Transverse colon (tissue), 4 donors: ENCODE results near the gene HDGFL3. TPM values are rescaled to one million over a fixed set of nuclear protein-coding genes. Genes with fewer than 3 reads are reported as not detected.
"Not testable (repeated sequence)": the region's sequence is repeated elsewhere in the genome, so short reads cannot be mapped to it uniquely, and the experiment has no call there.

ENCODE experiments used
- DNase-seq: peaks from one replicate; pipeline ENCODE4 v3.0.0-alpha.2; 2019
- H3K27ac ChIP-seq, 4 donors: fragments of 200-600 bp; sonication (generic); 2 replicates each; pipeline ENCODE4 v1.5.1; 2016 to 2018; ENCODE audit warnings: inconsistent platforms in 4 of 4
- H3K27me3 ChIP-seq: fragments of 200-600 bp; sonication (generic); 2 replicates; pipeline ENCODE4 v1.5.1; 2017; ENCODE audit warnings: inconsistent platforms
- H3K36me3 ChIP-seq, 4 donors: fragments of 200-600 bp; sonication (generic); 2 replicates each; pipeline ENCODE4 v1.5.1; 2017 to 2019; ENCODE audit warnings: inconsistent platforms in 4 of 4
- H3K4me1 ChIP-seq, 4 donors: fragments of 200-600 bp; sonication (generic); 2 replicates each; pipeline ENCODE4 v1.5.1; 2017 to 2020; ENCODE audit warnings: inconsistent platforms in 4 of 4
- H3K4me3 ChIP-seq, 4 donors: fragments of 200-600 bp; sonication (generic); 1 replicate in 1 of 4; 2 replicates in 3 of 4; pipeline versions ENCODE4 v1.5.1 to v1.6.1; 2017 to 2019; ENCODE audit warnings: inconsistent platforms in 4 of 4
- H3K9me3 ChIP-seq, 2 donors: fragments of 200-600 bp; sonication (generic); 2 replicates each; pipeline ENCODE4 v1.5.1; 2017 to 2019; ENCODE audit warnings: inconsistent platforms in 2 of 2
- CTCF ChIP-seq, 5 experiments: fragments of 200-600 bp in 3 of 5; fragments of 450-650 bp in 2 of 5; sonication (generic) in 3 of 5; IDR thresholded peaks; 1 replicate in 2 of 5; 2 replicates in 3 of 5; pipeline ENCODE4 v1.5.1; 2016 to 2017; ENCODE audit warnings: antibody characterized with exemption in 5 of 5, inconsistent platforms in 3 of 5, mild to moderate bottlenecking in 2 of 5, moderate library complexity in 1 of 5
- EP300 ChIP-seq: sonication (generic); formaldehyde crosslinking; IDR thresholded peaks from one replicate; pipeline ENCODE4 v1.6.1; 2017; ENCODE audit warnings: antibody characterized with exemption, low read depth
- POLR2A ChIP-seq: fragments of 450-650 bp; IDR thresholded peaks from one replicate; pipeline ENCODE4 v1.6.1; 2016; ENCODE audit warnings: antibody characterized with exemption, mild to moderate bottlenecking, moderate library complexity
- POLR2AphosphoS5 ChIP-seq, 3 donors: sonication (generic); formaldehyde crosslinking; IDR thresholded peaks; one replicate each; pipeline ENCODE4 v1.6.1; 2016; ENCODE audit warnings: antibody characterized with exemption in 3 of 3
- WGBS, 2 donors: methylation state at CpG; one replicate each; pipeline ENCODE4 v1.1.5; 2018; ENCODE audit warnings: low coverage in 1 of 2; 5-methylcytosine and 5-hydroxymethylcytosine counted together
- in situ Hi-C, 4 donors: fragments of 200-750 bp; cut with MboI; loops; one replicate each; pipeline versions ENCODE4 v1.15.0 to v1.15.1; 2017; ENCODE audit warnings: low sequenced_read_pairs in 3 of 4, low pct_ligation_motif_present in 1 of 4, low pct_unique_long_range_greater_than_20kb in 1 of 4
- intact Hi-C: fragments of 100-400 bp; cut with DNase I; formaldehyde crosslinking; loops from one replicate; pipeline ENCODE4 v1.15.1; 2023; ENCODE audit warnings: low total_unique reads
- total RNA-seq, 4 donors: library from RNA; depleted of rRNA; stranded (reverse); fragments of >200 nt; gene quantifications; one replicate each; pipeline ENCODE4 v1.1.0, GENCODE V29; 2016

Gene HDGFL3
- total RNA-seq, 4 donors from 2014 or later = 2.6 to 16.5 (median 5.2) TPM

- Histone ChIP-seq H3K27me3 (peaks cover 31% of the 10 kb centered on the region), H3K4me1 (no peaks in the 10 kb centered on the region), H3K9me3 (no peaks in the 10 kb centered on the region), H3K4me3 (no peak overlapping the region), H3K27ac (no peak overlapping the region), H3K36me3 (no peaks in the 10 kb centered on the region)
- intact Hi-C loops = no loop called here
- TF ChIP-seq POLR2A (no peak), POLR2AphosphoS5 (IDR thresholded peaks at IDR 0.05) (no peak), CTCF (IDR thresholded peaks at IDR 0.05) (no peak), EP300 (no peak)
- WGBS, 2 donors = 51 to 74% methylated on average over 3 to 8 of the region's 8 CpGs
- in situ Hi-C loops = loop anchor here in 1 of 4 donors (10.0 kb wide), 1 partner anchor 191 kb away; no protein-coding TSS in a partner anchor
- no peak for DNase-seq
Measured at GRCh38 chr15:83243634-83244033, 36.0 kb upstream of the HDGFL3 start.

GRCh38 chr15:83230242-83230641, 22.6 kb upstream of the HDGFL3 start:
- H3K27me3 ChIP-seq = no peaks in the 10 kb centered on the region
- WGBS, 2 donors = 93 to 98% methylated on average over 21 of the region's 21 CpGs
- H3K9me3 ChIP-seq = no peaks in the 10 kb centered on the region
- TF ChIP-seq CTCF (IDR thresholded peaks at IDR 0.05) (no peak), POLR2AphosphoS5 (IDR thresholded peaks at IDR 0.05) (no peak), EP300 (no peak), POLR2A (no peak)
- H3K36me3 ChIP-seq = no peaks in the 10 kb centered on the region
- H3K4me3 ChIP-seq = no peak overlapping the region
- no peak overlapping the region for H3K27ac ChIP-seq
- in situ Hi-C loops (no loop called here), intact Hi-C loops (no loop called here)
- no peak for DNase-seq
- no peaks in the 10 kb centered on the region for H3K4me1 ChIP-seq

GRCh38 chr15:83225449-83225848, 17.8 kb upstream of the HDGFL3 start:
- no peaks in the 10 kb centered on the region for H3K27me3 ChIP-seq
- no peaks in the 10 kb centered on the region for H3K9me3 ChIP-seq
- intact Hi-C loops = no loop called here
- H3K27ac ChIP-seq = no peak overlapping the region
- H3K4me3 ChIP-seq = no peak overlapping the region
- H3K4me1 ChIP-seq = no peaks in the 10 kb centered on the region
- WGBS, 2 donors = 69 to 83% methylated on average over 1 to 9 of the region's 9 CpGs
- no peak for TF ChIP-seq POLR2AphosphoS5 (IDR thresholded peaks at IDR 0.05)
- no peak for TF ChIP-seq EP300
- in situ Hi-C loops = no loop called here
- no peaks in the 10 kb centered on the region for H3K36me3 ChIP-seq
- no peak for DNase-seq

GRCh38 chr15:83221781-83222180, 14.2 kb upstream of the HDGFL3 start:
- H3K27ac ChIP-seq, in situ Hi-C loops, H3K4me1 ChIP-seq, H3K36me3 ChIP-seq, H3K27me3 ChIP-seq, H3K9me3 ChIP-seq, H3K4me3 ChIP-seq, intact Hi-C loops, DNase-seq: not testable (repeated sequence)
- 78% methylated on average over 9 of the region's 9 CpGs; no CpG with 5 or more reads in 1 of the 2 donors for WGBS, 2 donors

GRCh38 chr15:83219026-83219425, 11.4 kb upstream of the HDGFL3 start:
- Histone ChIP-seq H3K4me3 (no peak overlapping the region), H3K36me3 (no peaks in the 10 kb centered on the region), H3K4me1 (no peaks in the 10 kb centered on the region), H3K27me3 (no peaks in the 10 kb centered on the region), H3K9me3 (no peaks in the 10 kb centered on the region), H3K27ac (no peak overlapping the region)
- no peak for DNase-seq
- intact Hi-C loops (no loop called here), in situ Hi-C loops (no loop called here)
- WGBS, 2 donors = 91 to 100% methylated on average over 1 of the region's 1 CpG
- no peak for TF ChIP-seq POLR2AphosphoS5 (IDR thresholded peaks at IDR 0.05)
- TF ChIP-seq POLR2A = no peak
- no peak for TF ChIP-seq CTCF (IDR thresholded peaks at IDR 0.05)
- no peak for TF ChIP-seq EP300
